Gastrocnemius medialis (tissue), 4 donors: ENCODE data around the gene RAB13. TPM values are rescaled to one million over a fixed set of nuclear protein-coding genes. Genes with fewer than 3 reads are reported as not detected.

Experiments used
- ATAC-seq, 2 donors: fragments of 150-250 bp; one replicate each; pipeline ENCODE4 v1.9.1; 2016
- DNase-seq, 2 donors: peaks; one replicate each; pipeline ENCODE4 v3.0.0-alpha.2; 2019
- H3K27ac ChIP-seq, 4 donors: fragments of 200-600 bp; sonication (generic); 1 replicate in 1 of 4; 2 replicates in 3 of 4; pipeline ENCODE4 v1.5.1; 2016 to 2018; ENCODE audit warnings: mild to moderate bottlenecking in 2 of 4, moderate library complexity in 1 of 4
- H3K27me3 ChIP-seq, 3 donors: fragments of 200-600 bp; sonication (generic) in 2 of 3; 1 replicate in 1 of 3; 2 replicates in 2 of 3; pipeline versions ENCODE4 v1.5.1 to v1.6.0; 2016 to 2019; ENCODE audit warnings: mild to moderate bottlenecking in 1 of 3, moderate library complexity in 1 of 3
- H3K36me3 ChIP-seq, 2 donors: fragments of 200-600 bp; sonication (generic) in 1 of 2; one replicate each; pipeline ENCODE4 v1.5.1; 2017 to 2018
- H3K4me1 ChIP-seq, 2 donors: fragments of 200-600 bp; sonication (generic) in 1 of 2; one replicate each; pipeline ENCODE4 v1.5.1; 2016 to 2017; ENCODE audit warnings: mild to moderate bottlenecking in 2 of 2
- H3K4me3 ChIP-seq, 4 donors: fragments of 200-600 bp; sonication (generic) in 3 of 4; 1 replicate in 1 of 4; 2 replicates in 3 of 4; pipeline ENCODE4 v1.5.1; 2016 to 2019; ENCODE audit warnings: mild to moderate bottlenecking in 2 of 4
- H3K9me3 ChIP-seq, 3 donors: fragments of 200-600 bp; sonication (generic) in 2 of 3; 1 replicate in 1 of 3; 2 replicates in 2 of 3; pipeline ENCODE4 v1.5.1; 2016 to 2019
- POLR2A ChIP-seq, 2 donors: fragments of 450-650 bp; IDR thresholded peaks; one replicate each; pipeline ENCODE4 v1.6.1; 2017; ENCODE audit warnings: antibody characterized with exemption in 2 of 2, mild to moderate bottlenecking in 2 of 2, moderate library complexity in 2 of 2
- in situ Hi-C, 4 donors: fragments of 200-750 bp; cut with MboI; loops; one replicate each; pipeline versions ENCODE4 v1.15.0 to v1.8.0; 2017; ENCODE audit warnings: low sequenced_read_pairs in 4 of 4
- intact Hi-C: fragments of 100-400 bp; cut with DNase I; formaldehyde crosslinking; loops from one replicate; pipeline ENCODE4 v1.15.1; 2023; ENCODE audit warnings: low total_unique reads
- total RNA-seq, 4 donors: library from RNA; depleted of rRNA; stranded (reverse); fragments of >200 nt; gene quantifications; one replicate each; pipeline versions ENCODE4 v1.1.0 to v1.2.3, GENCODE V29; 2016
- TF ChIP-seq, protein P1 (sequence below), 5 experiments: fragments of 450-650 bp in 3 of 5; fragments of 200-600 bp in 2 of 5; sonication (generic) in 2 of 5; IDR thresholded peaks in 4 of 5; conservative IDR thresholded peaks in 1 of 5; 1 replicate in 4 of 5; 2 replicates in 1 of 5; pipeline ENCODE4 v1.5.1; 2016 to 2019; ENCODE audit warnings: antibody characterized with exemption in 5 of 5, mild to moderate bottlenecking in 3 of 5, moderate library complexity in 3 of 5

The RAB13 gene
- total RNA-seq, 4 donors from 2014 or later: 6.4 to 12.3 (median 9.1) TPM

DNA sequence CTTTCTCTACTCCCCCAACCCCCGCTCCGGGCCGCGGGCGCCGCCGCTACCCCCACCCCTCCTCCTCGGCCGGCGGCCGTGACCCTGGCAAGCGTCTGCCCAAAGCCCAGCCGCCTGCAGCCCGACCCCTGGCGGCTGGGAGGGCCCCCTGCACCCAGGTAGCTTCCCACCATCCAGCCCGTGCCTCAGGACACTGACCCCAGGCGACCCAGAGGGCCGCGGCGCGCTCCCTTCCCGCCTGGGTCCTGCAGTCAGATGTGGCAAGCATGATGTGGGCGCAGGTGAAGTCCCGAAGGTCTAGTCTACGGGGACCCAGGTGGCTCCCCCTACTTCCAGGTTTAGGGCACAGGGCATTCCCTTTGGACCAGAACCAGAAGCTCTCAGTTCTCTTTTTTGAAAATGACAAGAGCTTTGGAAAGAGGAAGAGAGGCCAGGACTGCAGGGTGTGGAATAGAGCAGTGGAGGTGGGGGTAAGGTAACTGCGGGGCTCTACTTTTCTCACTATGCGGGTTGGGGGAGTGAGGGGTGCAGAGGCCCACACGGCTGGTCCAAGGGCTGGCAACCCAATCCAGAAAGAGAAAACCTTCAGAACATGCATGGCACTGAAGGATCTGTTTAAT is 39.4 kb downstream of the RAB13 start, which contains the start of gene DENND4B:
TSS of gene DENND4B (minus strand) at position 97 of the 620 bp plus-strand sequence. CDS start 2,344 bp downstream, outside the sequence.
- ATAC-seq (peak; percentile 74 to 75), DNase-seq (peak; percentile 71 to 86)
- no peaks in the 10 kb centered on the region for H3K27me3 ChIP-seq
- in situ Hi-C loops: loop anchor here in 2 of 4 donors (5.0 to 10.0 kb wide), 2 partner anchors 41 to 152 kb away; partner anchors contain the start of gene RAB13 (in 1 of the 2)
- H3K27ac ChIP-seq: peak within 1 kb of the TSS; percentile 98 to 99 (median 98)
- peak within 1 kb of the TSS; percentile 70 to 90 (median 78) for H3K4me3 ChIP-seq
- TF ChIP-seq, protein P1, sequence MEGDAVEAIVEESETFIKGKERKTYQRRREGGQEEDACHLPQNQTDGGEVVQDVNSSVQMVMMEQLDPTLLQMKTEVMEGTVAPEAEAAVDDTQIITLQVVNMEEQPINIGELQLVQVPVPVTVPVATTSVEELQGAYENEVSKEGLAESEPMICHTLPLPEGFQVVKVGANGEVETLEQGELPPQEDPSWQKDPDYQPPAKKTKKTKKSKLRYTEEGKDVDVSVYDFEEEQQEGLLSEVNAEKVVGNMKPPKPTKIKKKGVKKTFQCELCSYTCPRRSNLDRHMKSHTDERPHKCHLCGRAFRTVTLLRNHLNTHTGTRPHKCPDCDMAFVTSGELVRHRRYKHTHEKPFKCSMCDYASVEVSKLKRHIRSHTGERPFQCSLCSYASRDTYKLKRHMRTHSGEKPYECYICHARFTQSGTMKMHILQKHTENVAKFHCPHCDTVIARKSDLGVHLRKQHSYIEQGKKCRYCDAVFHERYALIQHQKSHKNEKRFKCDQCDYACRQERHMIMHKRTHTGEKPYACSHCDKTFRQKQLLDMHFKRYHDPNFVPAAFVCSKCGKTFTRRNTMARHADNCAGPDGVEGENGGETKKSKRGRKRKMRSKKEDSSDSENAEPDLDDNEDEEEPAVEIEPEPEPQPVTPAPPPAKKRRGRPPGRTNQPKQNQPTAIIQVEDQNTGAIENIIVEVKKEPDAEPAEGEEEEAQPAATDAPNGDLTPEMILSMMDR (IDR thresholded peaks at IDR 0.05 in 4 of 5, conservative IDR thresholded peaks at IDR 0.05 in 1 of 5): peak; percentile 91 to 99 (median 97)
- TF ChIP-seq POLR2A (IDR thresholded peaks at IDR 0.05): no peak
- H3K36me3 ChIP-seq: peaks cover 0 to 53% of the 10 kb centered on the region in 2 donors
- H3K4me1 ChIP-seq: peaks cover 15 to 31% of the 10 kb centered on the region in 2 donors
- intact Hi-C loops: loop anchor here (1.0 kb wide), 4 partner anchors 12 to 149 kb away; partner anchors contain the start of genes CRTC2 and RAB13
- H3K9me3 ChIP-seq: no peaks in the 10 kb centered on the region

DNA sequence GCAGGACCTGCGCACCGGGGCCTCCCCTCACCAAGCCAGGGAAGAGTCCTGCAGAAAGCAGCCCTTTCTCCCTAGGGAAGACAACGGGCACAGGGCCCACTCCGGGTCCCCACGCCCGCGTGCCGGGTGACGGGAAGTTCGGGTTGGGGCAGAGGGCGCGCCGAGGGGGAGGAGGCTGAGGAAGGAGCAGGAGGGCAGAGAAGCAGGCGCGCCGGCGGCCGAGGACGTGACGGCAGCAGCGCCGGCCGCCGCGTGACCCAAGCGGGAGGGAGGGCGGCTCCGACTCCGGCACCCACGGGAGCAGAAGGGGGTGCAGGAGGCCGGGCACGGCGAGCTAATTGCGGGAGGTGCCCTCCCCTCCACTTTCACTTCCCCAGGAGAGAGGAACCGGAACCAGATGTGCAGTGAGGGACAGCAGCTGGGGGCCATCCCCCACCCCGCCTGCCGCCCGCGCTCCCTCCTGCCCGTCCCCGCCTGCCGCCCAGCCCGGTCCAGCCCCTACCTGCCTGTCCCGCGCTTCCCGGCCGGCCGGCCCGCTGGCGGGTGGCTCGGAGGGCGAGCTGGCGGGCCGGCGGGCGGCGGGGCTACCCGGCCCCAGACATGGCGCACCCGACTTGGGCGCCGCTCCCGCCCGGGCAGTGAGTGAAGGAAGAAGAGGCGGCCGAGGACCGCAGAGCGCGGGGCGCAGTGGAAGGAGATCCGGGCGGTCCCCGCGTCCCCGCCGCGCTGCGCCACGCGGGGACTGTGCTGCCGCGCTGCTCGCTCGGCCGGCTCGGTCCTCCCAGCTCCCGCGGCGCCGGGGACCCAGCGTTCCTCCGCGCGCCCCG is 40.1 kb downstream of the RAB13 start:
- ATAC-seq: peak; percentile 74 to 83
- Histone ChIP-seq H3K36me3 (peaks cover 0 to 51% of the 10 kb centered on the region in 2 donors), H3K27me3 (no peaks in the 10 kb centered on the region), H3K4me3 (peak overlapping the region; percentile 70 to 90 (median 78)), H3K4me1 (peaks cover 15 to 31% of the 10 kb centered on the region in 2 donors), H3K27ac (peak overlapping the region; percentile 98 to 99 (median 98)), H3K9me3 (no peaks in the 10 kb centered on the region)
- in situ Hi-C loops: loop anchor here in 2 of 4 donors (5.0 to 10.0 kb wide), 2 partner anchors 41 to 151 kb away; partner anchors contain the start of gene RAB13 (in 1 of the 2)
- intact Hi-C loops: loop anchor here (1.0 kb wide), 4 partner anchors 12 to 149 kb away; partner anchors contain the start of genes CRTC2 and RAB13
- peak; percentile 84 for DNase-seq
- TF ChIP-seq POLR2A (IDR thresholded peaks at IDR 0.05): peak; percentile 76 to 86
- TF ChIP-seq, protein P1 (IDR thresholded peaks at IDR 0.05 in 4 of 5, conservative IDR thresholded peaks at IDR 0.05 in 1 of 5): no peak

DNA sequence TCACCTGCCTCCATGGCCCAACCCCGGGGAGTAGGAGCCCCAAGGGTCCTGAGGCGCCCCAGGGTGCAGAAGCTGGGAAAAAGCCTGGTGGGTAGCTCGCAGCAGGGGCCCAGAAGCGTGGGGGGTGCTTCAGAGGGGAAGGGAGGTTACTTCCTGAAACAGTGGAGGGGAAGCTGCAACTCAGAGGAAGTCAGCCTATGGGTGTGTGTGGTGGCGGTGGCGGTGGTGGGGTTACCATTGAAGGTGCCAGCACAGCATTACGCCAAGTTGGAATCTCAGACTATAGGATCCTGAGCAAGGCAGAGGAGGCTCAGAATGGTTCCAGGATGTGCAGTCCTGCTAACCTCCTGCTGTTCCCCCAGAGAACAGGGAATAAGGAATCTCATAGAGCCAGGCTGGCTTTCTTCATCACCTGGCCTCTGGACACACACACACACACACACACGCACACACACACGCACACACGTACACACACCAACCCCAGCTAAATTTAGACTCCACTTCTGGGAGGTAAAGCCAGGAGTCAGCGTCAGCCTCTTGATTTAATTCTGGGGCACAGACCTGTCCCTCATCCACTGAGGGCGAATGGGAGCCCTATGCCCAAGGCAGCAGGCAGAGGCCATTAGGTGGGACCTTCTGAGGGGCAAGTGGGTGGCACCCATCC is 40.9 kb downstream of the RAB13 start:
- intact Hi-C loops: no loop called here

More for the DNA sequence above, 40.9 kb downstream of the RAB13 start:
- Histone ChIP-seq H3K27me3 (no peaks in the 10 kb centered on the region), H3K27ac (peak overlapping the region; percentile 98 to 99 (median 98)), H3K9me3 (no peaks in the 10 kb centered on the region), H3K4me1 (peaks cover 15 to 31% of the 10 kb centered on the region in 2 donors), H3K4me3 (peak overlapping the region; percentile 70 to 90 (median 78)), H3K36me3 (peaks cover 0 to 49% of the 10 kb centered on the region in 2 donors)
- in situ Hi-C loops: loop anchor here in 2 of 4 donors (5.0 to 10.0 kb wide), 2 partner anchors 42 to 150 kb away; partner anchors contain the start of gene RAB13 (in 1 of the 2)
- DNase-seq (peak; percentile 80 to 90), ATAC-seq (peak; percentile 74 to 79)
- TF ChIP-seq POLR2A (IDR thresholded peaks at IDR 0.05): peak in 1 of 2 donors; percentile 72
- TF ChIP-seq, protein P1 (IDR thresholded peaks at IDR 0.05 in 4 of 5, conservative IDR thresholded peaks at IDR 0.05 in 1 of 5): no peak
